ENCODE data around the gene PHACTR2.
A peak's percentile ranks its signal among the peaks of the same experiment; 100 is the strongest.

DNA sequence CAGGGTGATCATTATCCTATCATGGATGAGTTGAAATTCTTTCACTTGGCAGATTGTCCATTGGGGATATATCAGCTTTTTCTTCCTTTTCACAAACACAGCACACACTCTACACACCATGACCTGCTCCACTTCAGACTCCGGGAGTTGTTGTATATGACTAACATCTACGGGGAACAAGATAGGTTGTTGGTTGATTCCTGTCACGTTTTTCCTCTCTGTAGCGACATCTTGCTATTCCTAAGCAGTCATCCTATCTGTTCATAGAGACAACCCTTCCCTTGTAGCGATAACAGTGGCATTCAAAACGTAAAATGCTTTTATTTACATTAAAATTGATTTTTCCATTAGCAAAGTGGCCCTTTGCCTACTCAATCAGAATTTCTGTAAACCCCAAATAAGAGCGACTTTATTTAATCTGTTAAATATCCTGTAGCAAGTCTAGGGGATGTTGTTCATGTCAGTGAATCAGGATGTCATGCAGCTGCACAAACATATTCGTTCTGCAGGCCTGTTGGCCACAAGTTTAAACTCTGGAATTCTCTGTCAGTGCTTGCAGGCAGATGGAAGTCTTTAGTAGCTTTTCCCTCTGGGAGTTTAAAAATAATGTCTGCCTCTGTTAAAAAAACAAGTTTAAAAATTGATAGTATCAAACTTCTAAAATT, 23.1 kb downstream of the PHACTR2 start:
- TF ChIP-seq CTCF (IDR thresholded peaks at IDR 0.05) = no peak
- TF ChIP-seq POLR2A (IDR thresholded peaks at IDR 0.05) = no peak
- peak in 1 of 4 donors; percentile 15 for TF ChIP-seq POLR2AphosphoS5 (IDR thresholded peaks at IDR 0.05)
- no peak for TF ChIP-seq EP300 (IDR thresholded peaks at IDR 0.05)
